ENCODE results near the gene SPTBN1.

The SPTBN1 gene

GRCh38 chr2:54541995-54542394, 85.9 kb downstream of the SPTBN1 start:
- DNase-seq (ENCODE audit: low spot score in 2 of 2), result no peak
- Histone ChIP-seq H3K9me3 (no peaks in the 10 kb centered on the region), H3K4me1 (no peaks in the 10 kb centered on the region), H3K4me3 (no peak overlapping the region), H3K36me3 (replicated peaks) (no peaks in the 10 kb centered on the region), H3K27me3 (ENCODE audit: low read depth) (no peaks in the 10 kb centered on the region)
- in situ Hi-C loops (cut with MboI; ENCODE audit: low sequenced_read_pairs), result no loop called here

DNA sequence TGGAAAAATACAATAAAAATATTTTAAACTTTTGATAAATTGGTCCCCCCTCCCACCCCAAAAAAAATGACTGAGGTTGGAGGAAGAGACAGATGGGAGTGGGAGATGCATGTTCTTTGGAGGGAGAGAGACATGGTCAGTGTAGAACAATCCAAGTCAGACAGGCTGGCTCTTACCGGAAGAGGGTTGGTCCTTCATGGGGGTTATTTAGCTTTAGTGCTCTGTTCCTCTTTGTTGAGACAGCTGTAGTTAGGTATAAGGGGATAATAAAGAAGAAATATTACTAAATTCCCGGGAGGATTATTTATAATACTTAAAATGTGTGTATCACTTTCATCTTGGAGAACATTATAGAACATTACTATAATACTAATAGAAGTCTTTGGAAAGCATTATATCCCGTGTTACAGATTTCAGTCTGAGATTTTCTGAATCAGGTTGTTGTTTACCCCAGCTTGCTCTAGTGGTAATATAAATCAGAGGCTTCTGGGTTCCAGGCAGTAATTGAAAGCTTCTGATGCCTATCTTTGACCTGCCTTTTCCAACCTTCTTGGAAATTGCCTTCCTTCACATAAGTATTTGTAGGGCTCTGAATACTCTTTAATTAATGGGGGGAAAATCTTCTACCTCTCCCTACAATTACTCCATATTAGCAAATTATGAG, 87.7 kb downstream of the SPTBN1 start:
- no peaks in the 10 kb centered on the region for H3K9me3 ChIP-seq
- no peaks in the 10 kb centered on the region for H3K36me3 ChIP-seq (replicated peaks)
- H3K27me3 ChIP-seq (ENCODE audit: low read depth), result no peaks in the 10 kb centered on the region
- H3K4me1 ChIP-seq, result no peaks in the 10 kb centered on the region
- no peak for DNase-seq (ENCODE audit: low spot score in 2 of 2)
- in situ Hi-C loops (cut with MboI; ENCODE audit: low sequenced_read_pairs), result no loop called here
- H3K4me3 ChIP-seq, result no peak overlapping the region

- in situ Hi-C loops (cut with MboI; ENCODE audit: low sequenced_read_pairs), result no loop called here
- Histone ChIP-seq H3K4me1 (no peaks in the 10 kb centered on the region), H3K36me3 (replicated peaks) (no peaks in the 10 kb centered on the region), H3K4me3 (no peak overlapping the region), H3K9me3 (no peaks in the 10 kb centered on the region), H3K27me3 (ENCODE audit: low read depth) (no peaks in the 10 kb centered on the region)
- no peak for DNase-seq (ENCODE audit: low spot score in 2 of 2)
These were observed 89.7 kb downstream of the SPTBN1 start for GRCh38 chr2:54545702-54546450.

GRCh38 chr2:54546518-54546917, 90.4 kb downstream of the SPTBN1 start:
- H3K27me3 ChIP-seq (ENCODE audit: low read depth), result no peaks in the 10 kb centered on the region
- H3K4me1 ChIP-seq, result no peaks in the 10 kb centered on the region
- H3K9me3 ChIP-seq, result no peaks in the 10 kb centered on the region
- in situ Hi-C loops (cut with MboI; ENCODE audit: low sequenced_read_pairs), result no loop called here
- no peak overlapping the region for H3K4me3 ChIP-seq
- H3K36me3 ChIP-seq (replicated peaks), result no peaks in the 10 kb centered on the region
- no peak for DNase-seq (ENCODE audit: low spot score in 2 of 2)

DNA sequence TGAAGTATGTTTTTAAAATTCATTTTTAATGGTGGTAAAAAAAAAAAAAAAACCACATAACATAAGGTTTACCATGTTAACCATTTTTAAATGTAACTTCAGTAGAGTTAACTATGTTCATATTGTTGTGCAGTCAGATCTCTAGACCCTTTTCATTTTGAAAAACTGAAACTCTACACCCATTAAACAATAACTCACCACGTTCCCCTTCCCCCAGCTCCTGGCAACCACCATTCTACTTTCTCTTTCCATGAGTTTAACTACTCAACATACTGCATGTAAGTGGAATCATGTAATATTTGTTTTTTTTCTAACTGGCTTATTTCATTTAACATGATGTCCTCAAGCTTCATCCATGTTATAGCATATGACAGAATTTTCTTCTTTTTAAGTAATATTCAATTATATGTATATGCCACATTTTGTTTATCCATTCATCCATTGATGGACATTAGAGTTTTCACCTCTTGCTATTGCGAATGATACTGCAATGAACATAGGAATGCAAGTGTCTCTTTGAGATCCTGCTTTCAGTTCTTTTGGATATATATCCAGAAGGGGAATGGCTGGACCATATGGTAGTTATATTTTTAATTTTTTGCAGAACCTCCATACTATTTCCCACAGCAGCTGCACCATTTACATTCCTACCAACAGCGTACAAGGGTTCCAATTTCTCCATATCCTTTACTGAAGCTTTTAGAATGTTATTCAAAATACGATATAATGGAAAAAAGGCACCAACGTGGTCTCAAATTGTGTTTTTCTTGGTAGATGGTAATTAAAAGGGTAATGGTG, 91.0 kb downstream of the SPTBN1 start:
- no peak for DNase-seq (ENCODE audit: low spot score in 2 of 2)
- Histone ChIP-seq H3K36me3 (replicated peaks) (no peaks in the 10 kb centered on the region), H3K27me3 (ENCODE audit: low read depth) (no peaks in the 10 kb centered on the region), H3K9me3 (no peaks in the 10 kb centered on the region), H3K4me1 (no peaks in the 10 kb centered on the region), H3K4me3 (no peak overlapping the region)
- in situ Hi-C loops (cut with MboI; ENCODE audit: low sequenced_read_pairs), result no loop called here

DNA sequence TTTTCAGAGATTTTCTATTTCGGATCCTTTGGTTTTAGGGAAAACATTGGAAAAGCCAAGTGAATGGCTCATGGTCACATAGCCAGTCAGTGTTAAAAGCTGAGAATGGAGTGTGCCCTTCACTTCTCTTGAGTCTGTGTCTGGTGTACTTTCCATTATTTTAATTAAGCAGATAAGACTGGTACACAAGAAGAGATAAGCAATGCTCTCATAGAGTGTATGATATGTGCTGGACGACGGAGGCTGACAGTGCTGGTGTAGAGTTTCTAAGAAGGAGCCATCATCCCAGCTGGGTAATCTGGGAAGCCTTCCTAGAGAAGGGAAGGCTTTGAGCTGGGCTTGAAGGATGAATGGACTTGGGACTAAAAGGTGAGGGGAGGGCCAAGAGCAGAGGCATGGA, 93.3 kb downstream of the SPTBN1 start:
- Histone ChIP-seq H3K4me1 (no peaks in the 10 kb centered on the region), H3K9me3 (no peaks in the 10 kb centered on the region), H3K27me3 (ENCODE audit: low read depth) (no peaks in the 10 kb centered on the region), H3K4me3 (no peak overlapping the region), H3K36me3 (replicated peaks) (no peaks in the 10 kb centered on the region)
- no peak for DNase-seq (ENCODE audit: low spot score in 2 of 2)
- in situ Hi-C loops (cut with MboI; ENCODE audit: low sequenced_read_pairs), result no loop called here

- Histone ChIP-seq H3K4me1 (no peaks in the 10 kb centered on the region), H3K9me3 (no peaks in the 10 kb centered on the region), H3K36me3 (replicated peaks) (no peaks in the 10 kb centered on the region), H3K4me3 (no peak overlapping the region), H3K27me3 (ENCODE audit: low read depth) (no peaks in the 10 kb centered on the region)
- no peak for DNase-seq (ENCODE audit: low spot score in 2 of 2)
- in situ Hi-C loops (cut with MboI; ENCODE audit: low sequenced_read_pairs), result no loop called here
These were observed 93.9 kb downstream of the SPTBN1 start for GRCh38 chr2:54549917-54550518.

GRCh38 chr2:54550547-54550946, 94.4 kb downstream of the SPTBN1 start:
- in situ Hi-C loops (cut with MboI; ENCODE audit: low sequenced_read_pairs), result no loop called here
- Histone ChIP-seq H3K9me3 (no peaks in the 10 kb centered on the region), H3K36me3 (replicated peaks) (no peaks in the 10 kb centered on the region), H3K4me1 (no peaks in the 10 kb centered on the region; the same call in 1 of the 2 replicates), H3K4me3 (no peak overlapping the region), H3K27me3 (ENCODE audit: low read depth) (no peaks in the 10 kb centered on the region)
- no peak for DNase-seq (ENCODE audit: low spot score in 2 of 2)

DNA sequence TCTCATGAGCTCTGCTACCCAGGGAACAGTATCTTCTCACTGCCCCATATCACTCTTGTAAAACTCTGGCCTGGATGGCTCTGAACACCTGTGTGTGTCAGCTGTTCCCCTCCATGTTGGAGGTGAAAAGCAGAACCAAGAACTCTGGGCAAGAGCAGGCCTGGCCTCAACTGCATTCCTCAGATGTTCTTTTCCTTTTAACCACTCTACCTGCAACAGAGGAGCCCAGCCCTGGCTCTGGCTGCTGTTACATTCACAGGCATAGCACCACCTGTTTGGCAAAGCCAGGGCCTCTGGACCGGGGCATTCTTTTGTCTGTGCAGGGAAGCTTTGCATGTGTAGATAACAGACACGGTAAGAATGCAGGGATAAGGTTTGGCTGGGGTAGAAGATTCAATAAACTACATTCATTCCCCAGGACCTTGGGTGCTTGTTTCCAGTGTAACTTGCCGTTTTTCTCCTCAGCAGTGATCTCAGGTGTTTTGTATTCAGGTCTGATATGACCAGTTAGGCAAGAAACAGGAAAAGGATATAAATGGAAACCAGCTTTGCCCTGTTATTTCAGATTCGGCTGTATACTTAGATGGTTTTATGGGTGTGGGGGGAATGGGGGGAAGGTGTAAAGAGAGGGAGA, 95.1 kb downstream of the SPTBN1 start:
- in situ Hi-C loops (cut with MboI; ENCODE audit: low sequenced_read_pairs), result no loop called here
- DNase-seq (ENCODE audit: low spot score in 2 of 2), result no peak

GRCh38 chr2:54553075-54553474, 96.9 kb downstream of the SPTBN1 start:
- no peak for DNase-seq (ENCODE audit: low spot score in 2 of 2)
- Histone ChIP-seq H3K36me3 (replicated peaks) (no peaks in the 10 kb centered on the region), H3K27me3 (ENCODE audit: low read depth) (no peaks in the 10 kb centered on the region), H3K4me1 (peaks cover 6% of the 10 kb centered on the region), H3K4me3 (no peak overlapping the region), H3K9me3 (no peaks in the 10 kb centered on the region)
- in situ Hi-C loops (cut with MboI; ENCODE audit: low sequenced_read_pairs), result no loop called here

More for the DNA sequence above, 95.1 kb downstream of the SPTBN1 start:
- Histone ChIP-seq H3K4me1 (no peaks in the 10 kb centered on the region; the same call in 1 of the 2 replicates), H3K9me3 (no peaks in the 10 kb centered on the region), H3K36me3 (replicated peaks) (no peaks in the 10 kb centered on the region), H3K4me3 (no peak overlapping the region), H3K27me3 (ENCODE audit: low read depth) (no peaks in the 10 kb centered on the region)

DNA sequence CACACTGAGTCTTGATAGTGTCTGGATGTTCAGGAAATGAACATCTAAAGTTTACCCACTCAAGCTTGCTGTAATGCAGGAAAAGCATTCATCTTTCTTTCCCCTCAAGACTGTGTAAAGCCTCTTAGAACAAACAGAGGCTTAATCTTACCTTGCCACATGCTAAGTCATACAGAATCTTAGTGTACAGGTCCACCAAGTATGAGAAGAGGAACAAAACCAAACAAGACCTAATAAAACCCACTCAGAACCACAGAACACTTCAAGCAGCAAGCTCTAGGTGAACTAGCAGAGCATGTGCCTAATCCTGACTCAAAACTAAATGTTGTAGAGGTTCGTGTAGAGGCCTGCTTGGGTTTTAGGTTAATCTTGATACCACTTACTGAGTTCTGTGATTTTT, 97.6 kb downstream of the SPTBN1 start:
- Histone ChIP-seq H3K27me3 (ENCODE audit: low read depth) (no peaks in the 10 kb centered on the region), H3K36me3 (replicated peaks) (no peaks in the 10 kb centered on the region), H3K4me1 (peaks cover 6% of the 10 kb centered on the region), H3K9me3 (no peaks in the 10 kb centered on the region), H3K4me3 (no peak overlapping the region)
- no peak for DNase-seq (ENCODE audit: low spot score in 2 of 2)
- in situ Hi-C loops (cut with MboI; ENCODE audit: low sequenced_read_pairs), result no loop called here

- H3K9me3 ChIP-seq, result no peaks in the 10 kb centered on the region
- H3K27me3 ChIP-seq (ENCODE audit: low read depth), result no peaks in the 10 kb centered on the region
- H3K4me3 ChIP-seq, result no peak overlapping the region
- no peak for DNase-seq (ENCODE audit: low spot score in 2 of 2)
- in situ Hi-C loops (cut with MboI; ENCODE audit: low sequenced_read_pairs), result no loop called here
- no peaks in the 10 kb centered on the region for H3K36me3 ChIP-seq (replicated peaks)
- H3K4me1 ChIP-seq, result peaks cover 6% of the 10 kb centered on the region
These were observed 99.3 kb downstream of the SPTBN1 start for GRCh38 chr2:54555318-54555837.

DNA sequence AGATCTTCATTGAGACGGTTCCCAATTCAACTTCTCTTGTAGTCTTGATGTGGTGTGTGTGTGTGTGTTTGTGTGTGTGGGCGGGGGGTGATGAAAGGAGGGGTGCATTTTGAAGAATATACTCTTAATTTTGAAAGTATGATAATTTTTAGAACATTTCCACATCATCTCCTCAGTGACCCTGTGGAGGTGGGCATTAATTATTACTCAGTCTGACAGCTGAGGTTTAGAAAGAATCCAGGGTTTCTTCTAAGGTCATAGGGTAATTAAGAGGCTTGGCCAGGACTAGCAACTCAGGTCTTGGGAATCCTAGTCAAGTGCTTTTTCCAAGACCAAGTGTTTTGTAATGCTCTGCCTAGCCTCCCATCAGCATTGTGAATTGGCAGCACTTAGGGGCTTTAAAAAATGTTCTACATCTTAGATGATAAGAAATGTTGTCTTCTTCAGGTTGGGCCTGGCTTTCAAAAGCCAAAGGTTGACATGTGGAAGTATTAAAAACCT, 100.5 kb downstream of the SPTBN1 start:
- Histone ChIP-seq H3K4me1 (peaks cover 14% of the 10 kb centered on the region), H3K4me3 (no peak overlapping the region), H3K9me3 (no peaks in the 10 kb centered on the region), H3K27me3 (ENCODE audit: low read depth) (no peaks in the 10 kb centered on the region), H3K36me3 (replicated peaks) (no peaks in the 10 kb centered on the region)
- in situ Hi-C loops (cut with MboI; ENCODE audit: low sequenced_read_pairs), result no loop called here
- no peak for DNase-seq (ENCODE audit: low spot score in 2 of 2)

Data from HAP-1 (cell line).